ENCODE measurements around the gene RBM18.

DNA sequence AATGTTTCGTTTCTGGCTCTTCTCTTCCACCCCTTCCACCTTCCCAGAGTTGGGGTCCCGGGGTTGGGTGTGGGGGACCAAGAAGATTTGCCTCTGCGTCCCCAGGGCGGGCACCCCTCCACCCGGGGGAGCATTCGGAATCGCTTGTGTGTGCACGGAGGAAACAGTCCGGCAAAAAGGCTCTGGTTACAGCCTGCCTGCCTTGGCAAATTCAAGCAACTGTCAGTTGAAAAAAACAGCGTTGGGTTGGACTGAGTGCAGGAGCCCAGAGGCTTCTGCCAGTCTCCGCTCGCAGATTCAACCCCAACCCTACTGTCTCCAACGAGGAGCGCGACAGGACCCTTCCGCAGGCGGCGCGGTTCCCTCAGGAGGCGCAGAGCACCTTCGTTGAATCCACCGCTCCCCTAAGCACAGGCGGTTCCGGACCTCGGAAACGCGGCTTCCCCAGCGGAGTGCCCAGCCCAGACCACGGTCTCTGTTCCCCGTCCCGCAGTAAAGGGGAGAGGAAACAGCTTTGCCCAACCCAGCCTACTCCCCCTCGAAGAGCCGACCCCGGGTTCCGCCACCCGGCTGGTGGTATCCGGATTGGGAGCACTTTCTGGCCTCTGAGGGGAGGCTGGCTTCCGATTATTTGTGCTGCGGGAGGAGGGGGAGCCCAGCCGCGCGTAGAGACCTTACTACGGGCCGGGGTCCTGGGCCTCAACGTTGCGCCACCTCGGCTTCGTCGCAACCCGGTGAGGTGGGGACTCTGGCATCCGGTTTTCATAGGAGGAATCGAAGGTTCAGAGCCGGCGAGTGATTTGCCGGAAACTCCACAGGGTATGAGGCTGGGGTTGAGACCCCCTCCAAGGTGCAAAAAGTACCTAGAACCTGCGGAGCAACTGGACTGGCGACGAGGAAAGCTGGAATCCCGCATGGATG is 45.4 kb downstream of the RBM18 start:
- TF ChIP-seq ZNF274 (IDR thresholded peaks at IDR 0.05; ENCODE audit: low read depth, low read length) (no peak), YY1 (IDR thresholded peaks at IDR 0.05; ENCODE audit: insufficient read depth, insufficient read length) (no peak), SUZ12 (IDR thresholded peaks at IDR 0.05; ENCODE audit: extremely low read depth, insufficient read depth, insufficient read length) (no peak)
